ENCODE results near the gene ZNF687. TPM values are rescaled to one million over a fixed set of nuclear protein-coding genes. Genes with fewer than 3 reads are reported as not detected.

ZNF687 gene
- polyA plus RNA-seq, 1 of the 3 experiments (the other 2 are of a cell fraction) = 15.8 TPM

DNA sequence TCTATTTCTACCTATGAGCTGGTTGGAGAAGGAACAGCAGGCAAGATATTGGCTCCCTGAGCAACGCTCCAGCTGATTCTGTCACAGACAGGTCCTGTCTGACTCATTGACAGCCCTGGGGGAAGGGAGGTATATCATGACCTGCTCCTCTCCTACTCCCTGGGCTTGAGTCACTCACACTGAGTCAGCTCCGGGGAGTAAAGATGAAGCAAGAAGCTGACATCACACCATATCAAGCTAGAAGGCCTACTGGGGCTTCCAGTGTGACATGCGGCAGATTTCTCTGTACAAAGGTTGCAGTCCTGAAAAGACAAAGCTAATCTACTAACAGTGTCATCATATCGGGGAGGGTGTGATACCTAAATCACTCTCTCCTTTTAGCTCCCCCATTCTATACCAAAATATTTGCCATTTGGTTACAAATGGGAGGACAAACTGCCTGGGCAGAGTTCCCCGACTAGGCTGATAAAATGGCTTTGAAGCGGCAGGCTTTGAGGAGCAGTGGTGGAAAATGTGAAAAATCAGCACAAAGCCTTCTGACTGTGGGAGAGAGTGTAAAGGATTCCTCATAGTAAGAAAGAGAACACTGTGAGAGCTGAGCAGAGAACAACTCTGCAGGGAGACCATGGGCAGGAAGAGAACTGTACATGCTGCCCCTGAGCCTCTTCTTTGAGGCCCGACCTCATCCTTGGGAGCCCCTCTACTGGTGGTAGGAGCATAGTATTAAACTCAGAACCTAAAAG lies 29.7 kb downstream of the ZNF687 start (continued):
- TF ChIP-seq, protein P1, sequence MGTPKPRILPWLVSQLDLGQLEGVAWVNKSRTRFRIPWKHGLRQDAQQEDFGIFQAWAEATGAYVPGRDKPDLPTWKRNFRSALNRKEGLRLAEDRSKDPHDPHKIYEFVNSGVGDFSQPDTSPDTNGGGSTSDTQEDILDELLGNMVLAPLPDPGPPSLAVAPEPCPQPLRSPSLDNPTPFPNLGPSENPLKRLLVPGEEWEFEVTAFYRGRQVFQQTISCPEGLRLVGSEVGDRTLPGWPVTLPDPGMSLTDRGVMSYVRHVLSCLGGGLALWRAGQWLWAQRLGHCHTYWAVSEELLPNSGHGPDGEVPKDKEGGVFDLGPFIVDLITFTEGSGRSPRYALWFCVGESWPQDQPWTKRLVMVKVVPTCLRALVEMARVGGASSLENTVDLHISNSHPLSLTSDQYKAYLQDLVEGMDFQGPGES (IDR thresholded peaks at IDR 0.05; ENCODE audit: low read depth, low read length) = no peak
- no peak for TF ChIP-seq GABPA (IDR thresholded peaks at IDR 0.05; ENCODE audit: low read depth)
- peak; percentile 100 for TF ChIP-seq SIN3A (IDR thresholded peaks at IDR 0.05; ENCODE audit: borderline replicate concordance, low read depth, low read length)
- TF ChIP-seq NRF1 (IDR thresholded peaks at IDR 0.05; ENCODE audit: low read depth, low read length) = no peak
- TF ChIP-seq EZH2phosphoT487 (IDR thresholded peaks at IDR 0.05; ENCODE audit: borderline replicate concordance, low read depth) = no peak
- TF ChIP-seq FOXM1 (IDR thresholded peaks at IDR 0.05; ENCODE audit: low read depth) = 0 out of 2 replicates have a peak, but pooled peaks have one; percentile 26
- TF ChIP-seq, protein P2, sequence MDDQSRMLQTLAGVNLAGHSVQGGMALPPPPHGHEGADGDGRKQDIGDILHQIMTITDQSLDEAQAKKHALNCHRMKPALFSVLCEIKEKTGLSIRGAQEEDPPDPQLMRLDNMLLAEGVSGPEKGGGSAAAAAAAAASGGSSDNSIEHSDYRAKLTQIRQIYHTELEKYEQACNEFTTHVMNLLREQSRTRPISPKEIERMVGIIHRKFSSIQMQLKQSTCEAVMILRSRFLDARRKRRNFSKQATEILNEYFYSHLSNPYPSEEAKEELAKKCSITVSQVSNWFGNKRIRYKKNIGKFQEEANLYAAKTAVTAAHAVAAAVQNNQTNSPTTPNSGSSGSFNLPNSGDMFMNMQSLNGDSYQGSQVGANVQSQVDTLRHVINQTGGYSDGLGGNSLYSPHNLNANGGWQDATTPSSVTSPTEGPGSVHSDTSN (IDR thresholded peaks at IDR 0.05) = peak; percentile 94
- TF ChIP-seq TCF12 (IDR thresholded peaks at IDR 0.05) = peak; percentile 89
- TF ChIP-seq RFX5 (IDR thresholded peaks at IDR 0.05; ENCODE audit: low read length) = no peak
- TF ChIP-seq POLR2AphosphoS5 (IDR thresholded peaks at IDR 0.05; ENCODE audit: low read depth, low read length) = peak; percentile 91
- no peak for TF ChIP-seq YY1 (IDR thresholded peaks at IDR 0.05; ENCODE audit: low read depth)
- TF ChIP-seq GATA2 (CRISPR knock-in tag; IDR thresholded peaks at IDR 0.05) = no peak

DNA sequence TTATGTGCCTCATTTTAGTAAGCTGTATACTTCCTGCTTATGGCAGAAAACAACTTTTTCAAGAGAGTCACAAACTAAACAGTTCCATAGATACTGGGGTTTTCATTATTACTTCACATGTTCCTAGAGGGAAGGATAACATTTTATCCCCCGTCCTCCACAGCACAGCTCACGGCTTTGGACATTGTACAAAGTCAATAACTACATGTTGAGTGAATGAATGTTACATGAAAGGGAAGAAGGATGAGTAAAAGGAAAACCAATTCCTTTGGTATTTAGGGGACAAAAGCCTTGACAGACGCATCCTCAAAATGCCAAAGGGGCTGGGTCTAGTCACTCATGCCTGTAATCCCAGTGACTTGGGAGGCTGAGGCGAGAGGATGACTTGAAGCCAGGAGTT lies 30.3 kb downstream of the ZNF687 start:
- H3K27ac ChIP-seq (ENCODE audit: low read depth in 2 of 2, low read length in 1 of 2) = peak overlapping the region in 1 of 2 experiments; percentile 90; a peak in 2 of 4 replicates
- TF ChIP-seq, protein P3, sequence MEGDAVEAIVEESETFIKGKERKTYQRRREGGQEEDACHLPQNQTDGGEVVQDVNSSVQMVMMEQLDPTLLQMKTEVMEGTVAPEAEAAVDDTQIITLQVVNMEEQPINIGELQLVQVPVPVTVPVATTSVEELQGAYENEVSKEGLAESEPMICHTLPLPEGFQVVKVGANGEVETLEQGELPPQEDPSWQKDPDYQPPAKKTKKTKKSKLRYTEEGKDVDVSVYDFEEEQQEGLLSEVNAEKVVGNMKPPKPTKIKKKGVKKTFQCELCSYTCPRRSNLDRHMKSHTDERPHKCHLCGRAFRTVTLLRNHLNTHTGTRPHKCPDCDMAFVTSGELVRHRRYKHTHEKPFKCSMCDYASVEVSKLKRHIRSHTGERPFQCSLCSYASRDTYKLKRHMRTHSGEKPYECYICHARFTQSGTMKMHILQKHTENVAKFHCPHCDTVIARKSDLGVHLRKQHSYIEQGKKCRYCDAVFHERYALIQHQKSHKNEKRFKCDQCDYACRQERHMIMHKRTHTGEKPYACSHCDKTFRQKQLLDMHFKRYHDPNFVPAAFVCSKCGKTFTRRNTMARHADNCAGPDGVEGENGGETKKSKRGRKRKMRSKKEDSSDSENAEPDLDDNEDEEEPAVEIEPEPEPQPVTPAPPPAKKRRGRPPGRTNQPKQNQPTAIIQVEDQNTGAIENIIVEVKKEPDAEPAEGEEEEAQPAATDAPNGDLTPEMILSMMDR (IDR thresholded peaks at IDR 0.05) = no peak
- TF ChIP-seq RFX5 (IDR thresholded peaks at IDR 0.05; ENCODE audit: low read length) (no peak), NRF1 (IDR thresholded peaks at IDR 0.05; ENCODE audit: low read depth, low read length) (no peak), TCF12 (IDR thresholded peaks at IDR 0.05) (no peak), EP300 (IDR thresholded peaks at IDR 0.05; ENCODE audit: borderline replicate concordance in 1 of 2, low read depth in 1 of 2, low read length in 1 of 2) (no peak)
- no peaks in the 10 kb centered on the region for H3K9me2 ChIP-seq
- no peaks in the 10 kb centered on the region for H3K9me3 ChIP-seq
- H3K4me2 ChIP-seq = peak overlapping the region; percentile 59
- 95% methylated on average over 4 of the region's 4 CpGs for WGBS (ENCODE audit: low lambda C conversion rate)
- POLR2A ChIA-PET = no interaction called here
- no peak overlapping the region for H3K4me3 ChIP-seq (ENCODE audit: low read depth in 2 of 2, low read length in 1 of 2)
- CTCF ChIA-PET = interaction anchor here (0.9 to 15.1 kb wide), 3 partner anchors 10 to 213 kb away, joined by 4 to 309 read pairs (median 43); no protein-coding TSS in a partner anchor
- peaks cover 14% of the 10 kb centered on the region for H4K20me1 ChIP-seq (ENCODE audit: insufficient read depth)
- peaks cover 39% of the 10 kb centered on the region for H3F3A ChIP-seq (replicated peaks; ENCODE audit: insufficient read depth)
- H3K4me1 ChIP-seq (ENCODE audit: control insufficient read depth in 1 of 2, insufficient read depth in 2 of 2, low read depth in 1 of 2, low read length in 1 of 2) = peaks cover 27 to 44% of the 10 kb centered on the region in 2 experiments
- H3K36me3 ChIP-seq (replicated peaks in 1 of 2; ENCODE audit: control insufficient read depth in 1 of 2, insufficient read depth in 2 of 2, low read length in 1 of 2) = peaks cover 31 to 55% of the 10 kb centered on the region in 2 experiments
- peak overlapping the region; percentile 47; the same call in 1 of the 2 replicates for H3K9ac ChIP-seq
- H3K79me2 ChIP-seq (ENCODE audit: insufficient read depth) = peaks cover 44% of the 10 kb centered on the region; the same call in 1 of the 2 replicates
- no peaks in the 10 kb centered on the region for H3K27me3 ChIP-seq (ENCODE audit: insufficient read depth)
- H2AFZ ChIP-seq (ENCODE audit: low read depth) = no peak overlapping the region
- DNase-seq = no peak
